Activated CD8-positive, alpha-beta memory T cell treated with anti-CD3 and anti-CD28 coated beads for 36 hours (primary cell): ENCODE data around the gene GPR162. TPM values are rescaled to one million over a fixed set of nuclear protein-coding genes. Genes with fewer than 3 reads are reported as not detected.

ENCODE experiments used
- CTCF ChIA-PET: fragments of 350-600 bp; sonication (Branson Sonifier 250); formaldehyde crosslinking; loops from one replicate; lab custom pipeline; 2021; ENCODE audit warnings: antibody characterized with exemption; lab: Charles Lee
- POLR2A ChIA-PET: fragments of 350-600 bp; sonication (Branson Sonifier 250); formaldehyde crosslinking; loops from one replicate; lab custom pipeline; 2021; ENCODE audit warnings: antibody characterized with exemption; lab: Charles Lee
- total RNA-seq, 2 experiments: library from RNA; stranded (reverse); gene quantifications; one replicate each; pipeline ENCODE4 v1.2.3, GENCODE V29; 2021

The GPR162 gene
- total RNA-seq, 2 experiments from 2014 or later = 0.21 to 0.44 TPM

- ChIA-PET POLR2A (interaction anchor here (1.2 to 5.0 kb wide), 5 partner anchors 15 to 166 kb away, joined by 3 to 49 read pairs (median 10); partner anchors contain the start of genes COPS7A, SPSB2 and TPI1), CTCF (interaction anchor here (1.0 to 5.1 kb wide), 8 partner anchors 8 to 130 kb away, joined by 3 to 63 read pairs (median 7); partner anchors contain the start of genes COPS7A, PTMS, SPSB2 and TPI1)
These were observed 32.0 kb downstream of the GPR162 start for GRCh38 chr12:6853626-6854025.

- ChIA-PET CTCF (interaction anchor here (1.6 to 5.1 kb wide), 5 partner anchors 8 to 130 kb away, joined by 4 to 63 read pairs (median 7); partner anchors contain the start of genes COPS7A and TPI1), POLR2A (interaction anchor here (4.0 to 5.0 kb wide), 2 partner anchors 14 to 19 kb away, joined by 41 to 49 read pairs; partner anchors contain the start of genes SPSB2 and TPI1)
These were observed 32.4 kb downstream of the GPR162 start for GRCh38 chr12:6854036-6854435.

GRCh38 chr12:6855322-6855721 is 33.7 kb downstream of the GPR162 start:
- CTCF ChIA-PET = interaction anchor here (0.7 to 4.9 kb wide), 3 partner anchors 12 to 20 kb away, joined by 3 to 63 read pairs (median 7); partner anchors contain the start of gene TPI1
- POLR2A ChIA-PET = interaction anchor here (5.0 kb wide), 1 partner anchor 13 kb away, joined by 49 read pairs; the partner anchor contains the start of gene TPI1

- ChIA-PET CTCF (interaction anchor here (1.0 to 1.5 kb wide), 2 partner anchors 11 to 33 kb away, joined by 3 read pairs; no protein-coding TSS in a partner anchor), POLR2A (interaction anchor here (0.9 kb wide), 1 partner anchor 13 kb away, joined by 3 read pairs; no protein-coding TSS in a partner anchor)
These were observed 37.2 kb downstream of the GPR162 start for GRCh38 chr12:6858799-6859198.

GRCh38 chr12:6860116-6860515 is 38.5 kb downstream of the GPR162 start:
- ChIA-PET CTCF (interaction anchor here (1.5 kb wide), 1 partner anchor 34 kb away, joined by 3 read pairs; no protein-coding TSS in a partner anchor), POLR2A (no interaction called here)

GRCh38 chr12:6860942-6861341 is 39.3 kb downstream of the GPR162 start:
- POLR2A ChIA-PET = no interaction called here
- CTCF ChIA-PET = interaction anchor here (1.2 to 1.4 kb wide), 3 partner anchors 8 to 11 kb away, joined by 5 to 7 read pairs (median 5); no protein-coding TSS in a partner anchor

GRCh38 chr12:6861391-6861790 is 39.8 kb downstream of the GPR162 start:
- ChIA-PET POLR2A (no interaction called here), CTCF (interaction anchor here (1.2 to 1.4 kb wide), 3 partner anchors 8 to 11 kb away, joined by 5 to 7 read pairs (median 5); no protein-coding TSS in a partner anchor)

- CTCF ChIA-PET = interaction anchor here (0.9 to 7.9 kb wide), 2 partner anchors 9 to 10 kb away, joined by 6 to 63 read pairs; partner anchors contain the start of genes CDCA3 and USP5
- POLR2A ChIA-PET = no interaction called here
These were observed 41.4 kb downstream of the GPR162 start for GRCh38 chr12:6863033-6863432.

GRCh38 chr12:6863586-6864321 is 42.1 kb downstream of the GPR162 start:
- ChIA-PET CTCF (interaction anchor here (0.9 to 7.9 kb wide), 4 partner anchors 8 to 27 kb away, joined by 3 to 63 read pairs (median 4); partner anchors contain the start of genes CDCA3 and USP5), POLR2A (interaction anchor here (0.7 to 1.6 kb wide), 2 partner anchors 13 to 789 kb away, joined by 3 read pairs; partner anchors contain the start of gene CDCA3)

GRCh38 chr12:6865307-6865706 is 43.7 kb downstream of the GPR162 start:
- POLR2A ChIA-PET = interaction anchor here (0.9 to 1.6 kb wide), 2 partner anchors 13 to 14 kb away, joined by 3 to 4 read pairs; partner anchors contain the start of gene CDCA3
- CTCF ChIA-PET = interaction anchor here (1.9 to 7.9 kb wide), 2 partner anchors 12 to 99 kb away, joined by 4 to 63 read pairs; partner anchors contain the start of genes CDCA3, PTMS and USP5

GRCh38 chr12:6866163-6866919 is 44.7 kb downstream of the GPR162 start:
- CTCF ChIA-PET = interaction anchor here (1.2 to 7.9 kb wide), 6 partner anchors 13 to 114 kb away, joined by 3 to 63 read pairs (median 4); partner anchors contain the start of genes CDCA3, PTMS and USP5

GRCh38 chr12:6866920-6867412 is 45.3 kb downstream of the GPR162 start:
- CTCF ChIA-PET = interaction anchor here (1.2 to 7.9 kb wide), 6 partner anchors 12 to 115 kb away, joined by 3 to 63 read pairs (median 4); partner anchors contain the start of genes CDCA3, PTMS and USP5
- POLR2A ChIA-PET = interaction anchor here (0.6 to 4.8 kb wide), 12 partner anchors 9 to 374 kb away, joined by 3 to 49 read pairs (median 3); partner anchors contain the start of genes CDCA3, MLF2, MRPL51 and USP5

More at GRCh38 chr12:6866163-6866919, 44.7 kb downstream of the GPR162 start:
- POLR2A ChIA-PET = interaction anchor here (0.6 to 4.8 kb wide), 6 partner anchors 13 to 123 kb away, joined by 3 to 49 read pairs (median 4); partner anchors contain the start of genes CDCA3, MLF2 and USP5

GRCh38 chr12:6867413-6868210 is 46.0 kb downstream of the GPR162 start, which contains the start of gene TPI1:
Gene TPI1 (plus strand): TSS chr12:6867531. CDS start chr12:6867567, 36 bp downstream.
- CTCF ChIA-PET = interaction anchor here (0.6 to 7.9 kb wide), 6 partner anchors 12 to 125 kb away, joined by 3 to 63 read pairs (median 3); partner anchors contain the start of genes CDCA3 and USP5
- POLR2A ChIA-PET = interaction anchor here (0.6 to 4.8 kb wide), 14 partner anchors 8 to 374 kb away, joined by 3 to 49 read pairs (median 3); partner anchors contain the start of genes CDCA3, MLF2, MRPL51 and USP5

- ChIA-PET POLR2A (interaction anchor here (0.7 to 4.8 kb wide), 6 partner anchors 15 to 375 kb away, joined by 3 to 49 read pairs (median 3); partner anchors contain the start of genes CDCA3, MRPL51 and USP5), CTCF (interaction anchor here (0.6 to 7.9 kb wide), 7 partner anchors 15 to 125 kb away, joined by 3 to 63 read pairs (median 5); partner anchors contain the start of genes CDCA3 and USP5)
These were observed 46.8 kb downstream of the GPR162 start for GRCh38 chr12:6868211-6869048.
